Measurements from ENCODE around the gene OCSTAMP.
A peak's percentile ranks its signal among the peaks of the same experiment; 100 is the strongest.

Gene OCSTAMP

GRCh38 chr20:46550461-46550860 lies at the start of gene OCSTAMP:
OCSTAMP (minus strand) TSS chr20:46550654; CDS start chr20:46550560, 94 bp downstream.
- peak; percentile 40 for DNase-seq

GRCh38 chr20:46599227-46599987 lies 49.0 kb upstream of the OCSTAMP start:
- DNase-seq: no peak

- DNase-seq: no peak
Observed at GRCh38 chr20:46595933-46596332, 45.5 kb upstream of the OCSTAMP start.

GRCh38 chr20:46594725-46595124 lies 44.3 kb upstream of the OCSTAMP start:
- no peak for DNase-seq

- no peak for DNase-seq
Observed at GRCh38 chr20:46592580-46593362, 42.3 kb upstream of the OCSTAMP start.

- DNase-seq: no peak
Observed at GRCh38 chr20:46590443-46590842, 40.0 kb upstream of the OCSTAMP start.

- no peak for DNase-seq
Observed at GRCh38 chr20:46588532-46589511, 38.4 kb upstream of the OCSTAMP start.

GRCh38 chr20:46587986-46588385 lies 37.5 kb upstream of the OCSTAMP start:
- no peak for DNase-seq

GRCh38 chr20:46586724-46587123 lies 36.3 kb upstream of the OCSTAMP start:
- no peak for DNase-seq

- DNase-seq: no peak
Observed at GRCh38 chr20:46584508-46584907, 34.1 kb upstream of the OCSTAMP start.

GRCh38 chr20:46583411-46584214 lies 33.2 kb upstream of the OCSTAMP start:
- no peak for DNase-seq

GRCh38 chr20:46582648-46583047 lies 32.2 kb upstream of the OCSTAMP start:
- DNase-seq: no peak

- DNase-seq: no peak
Observed at GRCh38 chr20:46581391-46581790, 30.9 kb upstream of the OCSTAMP start.

- DNase-seq: no peak
Observed at GRCh38 chr20:46580613-46581205, 30.3 kb upstream of the OCSTAMP start.

- DNase-seq: no peak
Observed at GRCh38 chr20:46578745-46579144, 28.3 kb upstream of the OCSTAMP start.

GRCh38 chr20:46576774-46577395 lies 26.4 kb upstream of the OCSTAMP start:
- no peak for DNase-seq

- DNase-seq: no peak
Observed at GRCh38 chr20:46575937-46576461, 25.5 kb upstream of the OCSTAMP start.

GRCh38 chr20:46575394-46575793 lies 24.9 kb upstream of the OCSTAMP start:
- no peak for DNase-seq

GRCh38 chr20:46573788-46574584 lies 23.5 kb upstream of the OCSTAMP start:
- no peak for DNase-seq

- no peak for DNase-seq
Observed at GRCh38 chr20:46573234-46573633, 22.8 kb upstream of the OCSTAMP start.

Data from right hindlimb (tissue), 1 donor.